B cell (primary cell): ENCODE data around the gene TAL1. TPM values are rescaled to one million over a fixed set of nuclear protein-coding genes. Genes with fewer than 3 reads are reported as not detected.

Experiments used
- ATAC-seq: fragments of 200-7000 bp; cut with Tn5 transposase; one replicate; pipeline ENCODE4 v1.10.0; 2021; ENCODE audit warnings: low read depth, mild to moderate bottlenecking, moderate number of reproducible peaks, moderate library complexity
- CTCF ChIA-PET: fragments of 350-600 bp; sonication (Branson Sonifier 250); formaldehyde crosslinking; loops from one replicate; lab custom pipeline; 2021; ENCODE audit warnings: antibody characterized with exemption, inconsistent platforms; lab: Charles Lee
- POLR2A ChIA-PET: fragments of 350-600 bp; sonication (Branson Sonifier 250); formaldehyde crosslinking; loops from one replicate; lab custom pipeline; 2021; ENCODE audit warnings: antibody characterized with exemption; lab: Charles Lee
- DNase-seq: peaks from one replicate; pipeline ENCODE4 v3.0.0; 2013
- H2AFZ ChIP-seq: 2 replicates; pipeline ENCODE4 v1.6.1; 2012; ENCODE audit warnings: mild to moderate bottlenecking, low read depth, low read length; ENCODE audit not compliant: insufficient read depth, poor library complexity, severe bottlenecking
- H3K27ac ChIP-seq, 2 donors: 1 replicate in 1 of 2; 2 replicates in 1 of 2; pipeline ENCODE4 v1.5.1; 2012 to 2013; ENCODE audit warnings: low read length in 2 of 2, mild to moderate bottlenecking in 2 of 2, moderate library complexity in 1 of 2
- H3K27me3 ChIP-seq, 4 experiments: fragments of 200-600 bp in 1 of 4; sonication (generic) in 1 of 4; replicated peaks in 1 of 4; 1 replicate in 2 of 4; 2 replicates in 2 of 4; pipeline versions ENCODE4 v1.6.1 to v1.7.0; 2013 to 2016; ENCODE audit warnings: low read length in 3 of 4, mild to moderate bottlenecking in 2 of 4, mixed read lengths in 1 of 4, moderate library complexity in 1 of 4; ENCODE audit not compliant: insufficient read depth in 4 of 4, control insufficient read depth in 3 of 4; ENCODE audit errors: control extremely low read depth in 1 of 4
- H3K36me3 ChIP-seq, 2 experiments: replicated peaks in 1 of 2; 1 replicate in 1 of 2; 2 replicates in 1 of 2; pipeline versions ENCODE4 v1.6.1 to v1.7.1; 2013; ENCODE audit warnings: low read length in 1 of 2; ENCODE audit not compliant: insufficient read depth in 2 of 2, control insufficient read depth in 1 of 2; ENCODE audit errors: control extremely low read depth in 1 of 2, extremely low read depth in 1 of 2
- H3K4me1 ChIP-seq, 2 donors: fragments of 200-600 bp in 1 of 2; sonication (generic) in 1 of 2; 1 replicate in 1 of 2; 2 replicates in 1 of 2; pipeline versions ENCODE4 v1.5.1 to v1.6.1; 2013 to 2017; ENCODE audit warnings: low read length in 2 of 2; ENCODE audit not compliant: control insufficient read depth in 2 of 2, insufficient read depth in 2 of 2
- H3K4me2 ChIP-seq: replicated peaks from 2 replicates; pipeline ENCODE3; 2012; ENCODE audit warnings: mild to moderate bottlenecking, low read depth, low read length; ENCODE audit not compliant: poor library complexity, severe bottlenecking
- H3K4me3 ChIP-seq, 5 experiments: fragments of 200-600 bp in 1 of 5; sonication (generic) in 1 of 5; 1 replicate in 3 of 5; 2 replicates in 2 of 5; pipeline versions ENCODE4 v1.5.1 to v1.7.0; 2011 to 2016; ENCODE audit warnings: low read length in 4 of 5, mild to moderate bottlenecking in 4 of 5, low read depth in 2 of 5, control low read depth in 1 of 5, moderate library complexity in 1 of 5; ENCODE audit not compliant: insufficient read depth in 1 of 5; ENCODE audit errors: control extremely low read depth in 1 of 5, extremely low read depth in 1 of 5
- H3K79me2 ChIP-seq: fragments of 200-600 bp; sonication (generic); one replicate; pipeline ENCODE4 v1.6.0; 2016; ENCODE audit warnings: low read length; ENCODE audit not compliant: control insufficient read depth, insufficient read depth
- H3K9ac ChIP-seq: fragments of 200-600 bp; sonication (generic); 2 replicates; pipeline ENCODE4 v1.6.1; 2017; ENCODE audit warnings: mild to moderate bottlenecking, low read length, moderate library complexity
- H3K9me3 ChIP-seq, 3 donors: one replicate each; pipeline versions ENCODE4 v1.6.1 to v1.7.1; 2013; ENCODE audit warnings: low read length in 2 of 3; ENCODE audit not compliant: control insufficient read depth in 2 of 3, insufficient read depth in 1 of 3; ENCODE audit errors: control extremely low read depth in 1 of 3
- H4K20me1 ChIP-seq: 2 replicates; pipeline ENCODE4 v1.6.0; 2012; ENCODE audit warnings: mild to moderate bottlenecking, low read length; ENCODE audit not compliant: insufficient read depth, control insufficient read depth, poor library complexity, severe bottlenecking
- H3K27ac Mint-ChIP-seq: one replicate; pipeline ENCODE4 v1.8.0; 2021; ENCODE audit warnings: mixed read lengths
- H3K27me3 Mint-ChIP-seq: one replicate; pipeline ENCODE4 v1.8.0; 2021; ENCODE audit warnings: mixed read lengths
- H3K4me1 Mint-ChIP-seq: one replicate; pipeline ENCODE4 v1.8.0; 2021; ENCODE audit warnings: mixed read lengths
- H3K4me3 Mint-ChIP-seq: one replicate; pipeline ENCODE4 v1.8.0; 2021; ENCODE audit warnings: mixed read lengths
- H3K9me3 Mint-ChIP-seq: one replicate; pipeline ENCODE4 v1.8.0; 2022; ENCODE audit warnings: mixed read lengths; ENCODE audit not compliant: insufficient read depth
- EZH2 ChIP-seq: IDR thresholded peaks from 2 replicates; pipeline ENCODE4 v1.6.1; 2012; ENCODE audit warnings: borderline replicate concordance, low read depth, mild to moderate bottlenecking, moderate library complexity, low read length; ENCODE audit not compliant: insufficient read depth, poor library complexity, severe bottlenecking
- WGBS: methylation state at CpG from one replicate; pipeline ENCODE4 v1.1.5; 2013; ENCODE audit warnings: missing lambda C conversion rate; ENCODE audit not compliant: insufficient coverage; 5-methylcytosine and 5-hydroxymethylcytosine counted together
- intact Hi-C: fragments of 100-400 bp; cut with micrococcal nuclease; formaldehyde crosslinking; loops from one replicate; pipeline ENCODE4 v1.10.0; 2022
- polyA plus RNA-seq: library from polyadenylated mRNA; depleted of rRNA; stranded (reverse); fragments of >200 nt; gene quantifications from 2 replicates; pipeline ENCODE4 v1.2.3, GENCODE V29; 2012
- total RNA-seq, 2 donors: library from RNA; stranded (reverse); fragments of 120-200 nt in 1 of 2; gene quantifications; 1 replicate in 1 of 2; 2 replicates in 1 of 2; pipeline versions ENCODE4 v1.2.3 to v1.2.4, GENCODE V29; 2013 to 2022
- TF ChIP-seq, protein P1 (sequence below): fragments of 200-600 bp; IDR thresholded peaks from one replicate; pipeline ENCODE4 v1.8.0; 2022; ENCODE audit warnings: antibody characterized with exemption, mild to moderate bottlenecking

TAL1 gene
- total and polyA plus RNA-seq, 2 donors (not counting 1 experiment from before 2014, with no cell fraction given) = not detected

DNA sequence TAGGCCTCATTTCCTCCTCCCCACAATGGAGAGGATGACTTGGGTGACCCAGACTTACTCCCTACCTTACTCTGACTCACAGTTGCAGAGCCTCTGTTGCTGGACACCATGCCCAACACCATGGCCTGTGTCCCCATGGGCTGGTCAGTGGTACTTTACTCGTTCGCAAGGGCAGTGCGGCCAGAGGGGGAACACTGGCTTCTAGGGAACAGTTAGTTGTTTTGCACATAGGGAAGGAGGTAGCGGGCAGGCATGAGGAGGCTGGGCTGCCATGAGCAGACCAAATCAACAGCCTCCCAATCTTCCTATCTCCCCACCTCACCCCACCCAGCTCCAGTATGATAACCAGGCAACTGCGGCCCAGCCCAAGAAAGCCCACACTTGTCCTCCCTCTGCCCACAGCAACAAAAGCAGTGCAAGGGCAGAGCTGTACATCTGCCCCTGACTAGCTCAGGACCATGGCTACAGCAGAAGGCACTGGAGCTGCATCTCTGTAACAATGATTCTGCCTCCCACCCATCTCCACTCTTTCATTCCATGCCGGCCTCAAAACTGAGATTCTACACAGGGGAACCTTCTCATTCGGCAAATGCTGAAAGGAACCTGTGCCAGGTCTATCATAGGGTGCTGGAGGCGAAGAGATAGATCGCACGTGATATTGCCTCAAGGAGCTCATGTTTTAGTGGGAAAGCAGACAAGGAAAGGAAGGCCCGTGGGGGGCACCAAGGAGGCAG lies 18.6 kb downstream of the TAL1 start:
- ChIA-PET POLR2A (no interaction called here), CTCF (no interaction called here)
- intact Hi-C loops = no loop called here
- Mint-ChIP-seq H3K27ac (no peak overlapping the region), H3K4me3 (no peak overlapping the region), H3K27me3 (peaks cover 16% of the 10 kb centered on the region), H3K9me3 (no peaks in the 10 kb centered on the region), H3K4me1 (no peaks in the 10 kb centered on the region)
- 94% methylated on average over 6 of the region's 11 CpGs for WGBS
- Histone ChIP-seq H3K27ac (no peak overlapping the region), H3K79me2 (no peaks in the 10 kb centered on the region), H3K27me3 (peaks cover 0 to 4% (median 0%) of the 10 kb centered on the region in 4 experiments), H3K4me1 (no peaks in the 10 kb centered on the region), H3K9ac (no peak overlapping the region), H3K36me3 (no peaks in the 10 kb centered on the region), H3K9me3 (no peaks in the 10 kb centered on the region), H2AFZ (no peak overlapping the region), H4K20me1 (no peaks in the 10 kb centered on the region), H3K4me3 (no peak overlapping the region), H3K4me2 (no peak overlapping the region)
- TF ChIP-seq EZH2 = no peak
- TF ChIP-seq, protein P1, sequence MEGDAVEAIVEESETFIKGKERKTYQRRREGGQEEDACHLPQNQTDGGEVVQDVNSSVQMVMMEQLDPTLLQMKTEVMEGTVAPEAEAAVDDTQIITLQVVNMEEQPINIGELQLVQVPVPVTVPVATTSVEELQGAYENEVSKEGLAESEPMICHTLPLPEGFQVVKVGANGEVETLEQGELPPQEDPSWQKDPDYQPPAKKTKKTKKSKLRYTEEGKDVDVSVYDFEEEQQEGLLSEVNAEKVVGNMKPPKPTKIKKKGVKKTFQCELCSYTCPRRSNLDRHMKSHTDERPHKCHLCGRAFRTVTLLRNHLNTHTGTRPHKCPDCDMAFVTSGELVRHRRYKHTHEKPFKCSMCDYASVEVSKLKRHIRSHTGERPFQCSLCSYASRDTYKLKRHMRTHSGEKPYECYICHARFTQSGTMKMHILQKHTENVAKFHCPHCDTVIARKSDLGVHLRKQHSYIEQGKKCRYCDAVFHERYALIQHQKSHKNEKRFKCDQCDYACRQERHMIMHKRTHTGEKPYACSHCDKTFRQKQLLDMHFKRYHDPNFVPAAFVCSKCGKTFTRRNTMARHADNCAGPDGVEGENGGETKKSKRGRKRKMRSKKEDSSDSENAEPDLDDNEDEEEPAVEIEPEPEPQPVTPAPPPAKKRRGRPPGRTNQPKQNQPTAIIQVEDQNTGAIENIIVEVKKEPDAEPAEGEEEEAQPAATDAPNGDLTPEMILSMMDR = no peak
- no peak for ATAC-seq
- DNase-seq = no peak

DNA sequence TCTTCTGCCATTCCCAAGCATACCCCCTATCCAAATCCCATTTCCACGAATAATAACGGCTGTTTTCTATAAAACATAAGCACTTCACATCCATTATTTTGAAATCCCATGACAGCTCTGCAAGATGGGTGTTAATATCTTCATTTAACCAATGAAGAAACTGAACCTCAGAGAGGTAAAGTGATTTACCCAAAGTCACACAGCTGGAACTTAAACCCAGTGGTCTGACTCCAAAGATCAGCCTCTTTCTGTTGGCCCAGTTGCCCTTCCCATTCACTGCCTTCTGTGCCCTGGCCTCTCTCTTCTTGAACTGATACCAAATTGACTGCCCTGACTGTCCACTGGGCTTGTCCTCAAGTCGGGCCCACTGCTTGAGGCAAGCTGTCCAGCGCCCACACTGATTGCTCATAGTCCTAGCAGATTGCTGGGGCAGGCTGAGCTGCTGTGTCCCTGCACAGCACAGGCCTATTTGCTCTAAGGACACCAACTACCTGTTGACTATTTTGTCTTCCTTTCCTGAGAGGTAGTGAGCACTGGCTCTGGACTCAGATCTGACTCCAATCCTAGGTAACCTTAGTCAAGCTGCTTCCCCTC lies 19.3 kb downstream of the TAL1 start:
- Histone ChIP-seq H3K36me3 (no peaks in the 10 kb centered on the region), H3K27me3 (peaks cover 0 to 5% (median 0%) of the 10 kb centered on the region in 4 experiments), H3K4me1 (no peaks in the 10 kb centered on the region), H2AFZ (no peak overlapping the region), H4K20me1 (no peaks in the 10 kb centered on the region), H3K79me2 (no peaks in the 10 kb centered on the region), H3K4me3 (no peak overlapping the region), H3K9me3 (no peaks in the 10 kb centered on the region), H3K4me2 (no peak overlapping the region), H3K9ac (no peak overlapping the region), H3K27ac (no peak overlapping the region)
- no peaks in the 10 kb centered on the region for H3K9me3 Mint-ChIP-seq
- no peaks in the 10 kb centered on the region for H3K4me1 Mint-ChIP-seq
- ATAC-seq (no peak), DNase-seq (no peak)
- no peak overlapping the region for H3K4me3 Mint-ChIP-seq
- POLR2A ChIA-PET = no interaction called here
- TF ChIP-seq EZH2 = no peak
- TF ChIP-seq, protein P1 = no peak
- 79% methylated on average over 2 of the region's 4 CpGs for WGBS
- intact Hi-C loops = no loop called here
- H3K27me3 Mint-ChIP-seq = peaks cover 16% of the 10 kb centered on the region
- no peak overlapping the region for H3K27ac Mint-ChIP-seq
- CTCF ChIA-PET = interaction anchor here (1.8 kb wide), 1 partner anchor 20 kb away, joined by 5 read pairs; no protein-coding TSS in a partner anchor
